NCI-H2227 (cell line): Measurements from ENCODE around the gene SOCS7.
A peak's percentile ranks its signal among the peaks of the same experiment; 100 is the strongest.

Source experiments
- DNase-seq: peaks from one replicate; lab custom pipeline; 2025; ENCODE audit not compliant: unreplicated experiment; lab: John Stamatoyannopoulos, UW

SOCS7 gene

GRCh38 chr17:38336838-38337237 lies 14.8 kb upstream of the SOCS7 start:
- no peak for DNase-seq

GRCh38 chr17:38338053-38338452 lies 13.6 kb upstream of the SOCS7 start:
- DNase-seq: no peak

- DNase-seq: no peak
These were observed 13.1 kb upstream of the SOCS7 start for GRCh38 chr17:38338535-38338934.

GRCh38 chr17:38339891-38340290 lies 11.8 kb upstream of the SOCS7 start:
- no peak for DNase-seq

GRCh38 chr17:38341035-38341721 lies 10.5 kb upstream of the SOCS7 start:
- DNase-seq: peak; percentile 82

- no peak for DNase-seq
These were observed 8.6 kb upstream of the SOCS7 start for GRCh38 chr17:38342886-38343607.

- DNase-seq: peak; percentile 78
These were observed 7.8 kb upstream of the SOCS7 start, which contains the start of gene GPR179 for GRCh38 chr17:38343608-38344419. Gene GPR179 (minus strand): TSS chr17:38343956. CDS start chr17:38343789, 167 bp downstream.

- no peak for DNase-seq
These were observed 7.3 kb upstream of the SOCS7 start for GRCh38 chr17:38344420-38344745.

- no peak for DNase-seq
These were observed 5.9 kb upstream of the SOCS7 start for GRCh38 chr17:38345743-38346142.

- peak; percentile 92 for DNase-seq
These were observed 2.4 kb upstream of the SOCS7 start for GRCh38 chr17:38349097-38349730.

- DNase-seq: no peak
These were observed 1.6 kb upstream of the SOCS7 start for GRCh38 chr17:38350035-38350434.

- peak; percentile 46 for DNase-seq
These were observed 821 bp downstream of the SOCS7 start for GRCh38 chr17:38352245-38353085.

- no peak for DNase-seq
These were observed 1.5 kb downstream of the SOCS7 start for GRCh38 chr17:38353086-38353604.

GRCh38 chr17:38353668-38354067 lies 2.0 kb downstream of the SOCS7 start:
- no peak for DNase-seq

- DNase-seq: no peak
These were observed 2.8 kb downstream of the SOCS7 start for GRCh38 chr17:38354466-38354865.

GRCh38 chr17:38355251-38355650 lies 3.6 kb downstream of the SOCS7 start:
- DNase-seq: no peak

GRCh38 chr17:38357486-38358123 lies 6.0 kb downstream of the SOCS7 start:
- DNase-seq: no peak

- no peak for DNase-seq
These were observed 7.2 kb downstream of the SOCS7 start for GRCh38 chr17:38358586-38359513.
